Osteocyte (in vitro differentiated cells): ENCODE measurements around the gene XPNPEP1. TPM values are rescaled to one million over a fixed set of nuclear protein-coding genes. Genes with fewer than 3 reads are reported as not detected.
A peak's percentile ranks its signal among the peaks of the same experiment; 100 is the strongest.

Experiments
- DNase-seq: peaks from one replicate; pipeline ENCODE4 v3.0.0; 2021; ENCODE audit warnings: mixed read lengths; ENCODE audit not compliant: unreplicated experiment; ENCODE audit errors: extremely low spot score
- H3K27ac Mint-ChIP-seq: one replicate; pipeline ENCODE4 v1.8.0; 2021; ENCODE audit warnings: mild to moderate bottlenecking, mixed read lengths; ENCODE audit not compliant: unreplicated experiment
- H3K27me3 Mint-ChIP-seq: one replicate; pipeline ENCODE4 v1.8.0; 2021; ENCODE audit warnings: mixed read lengths; ENCODE audit not compliant: unreplicated experiment
- H3K36me3 Mint-ChIP-seq: one replicate; pipeline ENCODE4 v1.8.0; 2021; ENCODE audit warnings: mixed read lengths; ENCODE audit not compliant: unreplicated experiment
- H3K4me1 Mint-ChIP-seq: one replicate; pipeline ENCODE4 v1.8.0; 2021; ENCODE audit warnings: mixed read lengths; ENCODE audit not compliant: unreplicated experiment
- H3K4me3 Mint-ChIP-seq: one replicate; pipeline ENCODE4 v1.8.0; 2021; ENCODE audit warnings: mild to moderate bottlenecking, moderate library complexity, mixed read lengths; ENCODE audit not compliant: unreplicated experiment
- H3K9me3 Mint-ChIP-seq: one replicate; pipeline ENCODE4 v1.8.0; 2021; ENCODE audit warnings: mixed read lengths; ENCODE audit not compliant: unreplicated experiment
- total RNA-seq: library from RNA; stranded (reverse); gene quantifications from 2 replicates; pipeline ENCODE4 v1.2.1, GENCODE V29; 2021
- TF ChIP-seq, protein P1 (sequence below): fragments of 200-600 bp; sonication (generic); IDR thresholded peaks from 2 replicates; pipeline ENCODE4 v1.5.0; 2021; ENCODE audit warnings: antibody characterized with exemption, mild to moderate bottlenecking, moderate library complexity

The XPNPEP1 gene
- total RNA-seq, 1 donor from 2014 or later = 74.5 TPM

GRCh38 chr10:109957092-109957797, 33.9 kb upstream of the XPNPEP1 start:
- H3K27ac Mint-ChIP-seq = no peak overlapping the region
- no peaks in the 10 kb centered on the region for H3K27me3 Mint-ChIP-seq
- DNase-seq = no peak
- peaks cover 40% of the 10 kb centered on the region for H3K4me1 Mint-ChIP-seq
- no peaks in the 10 kb centered on the region for H3K36me3 Mint-ChIP-seq
- no peak overlapping the region for H3K4me3 Mint-ChIP-seq
- peaks cover 3% of the 10 kb centered on the region for H3K9me3 Mint-ChIP-seq
- TF ChIP-seq, protein P1, sequence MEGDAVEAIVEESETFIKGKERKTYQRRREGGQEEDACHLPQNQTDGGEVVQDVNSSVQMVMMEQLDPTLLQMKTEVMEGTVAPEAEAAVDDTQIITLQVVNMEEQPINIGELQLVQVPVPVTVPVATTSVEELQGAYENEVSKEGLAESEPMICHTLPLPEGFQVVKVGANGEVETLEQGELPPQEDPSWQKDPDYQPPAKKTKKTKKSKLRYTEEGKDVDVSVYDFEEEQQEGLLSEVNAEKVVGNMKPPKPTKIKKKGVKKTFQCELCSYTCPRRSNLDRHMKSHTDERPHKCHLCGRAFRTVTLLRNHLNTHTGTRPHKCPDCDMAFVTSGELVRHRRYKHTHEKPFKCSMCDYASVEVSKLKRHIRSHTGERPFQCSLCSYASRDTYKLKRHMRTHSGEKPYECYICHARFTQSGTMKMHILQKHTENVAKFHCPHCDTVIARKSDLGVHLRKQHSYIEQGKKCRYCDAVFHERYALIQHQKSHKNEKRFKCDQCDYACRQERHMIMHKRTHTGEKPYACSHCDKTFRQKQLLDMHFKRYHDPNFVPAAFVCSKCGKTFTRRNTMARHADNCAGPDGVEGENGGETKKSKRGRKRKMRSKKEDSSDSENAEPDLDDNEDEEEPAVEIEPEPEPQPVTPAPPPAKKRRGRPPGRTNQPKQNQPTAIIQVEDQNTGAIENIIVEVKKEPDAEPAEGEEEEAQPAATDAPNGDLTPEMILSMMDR = no peak

GRCh38 chr10:109956454-109957091, 33.3 kb upstream of the XPNPEP1 start:
- no peaks in the 10 kb centered on the region for H3K36me3 Mint-ChIP-seq
- peaks cover 3% of the 10 kb centered on the region for H3K9me3 Mint-ChIP-seq
- H3K4me1 Mint-ChIP-seq = peaks cover 33% of the 10 kb centered on the region
- no peaks in the 10 kb centered on the region for H3K27me3 Mint-ChIP-seq
- no peak for DNase-seq
- H3K27ac Mint-ChIP-seq = no peak overlapping the region
- TF ChIP-seq, protein P1 = peak; percentile 55
- H3K4me3 Mint-ChIP-seq = no peak overlapping the region

- Mint-ChIP-seq H3K27me3 (no peaks in the 10 kb centered on the region), H3K9me3 (peaks cover 3% of the 10 kb centered on the region), H3K27ac (no peak overlapping the region), H3K4me3 (no peak overlapping the region), H3K36me3 (no peaks in the 10 kb centered on the region), H3K4me1 (peaks cover 8% of the 10 kb centered on the region)
- no peak for DNase-seq
- TF ChIP-seq, protein P1 = no peak
These were observed 30.5 kb upstream of the XPNPEP1 start for GRCh38 chr10:109953766-109954165.

GRCh38 chr10:109952526-109952925, 29.2 kb upstream of the XPNPEP1 start:
- peaks cover 3% of the 10 kb centered on the region for H3K9me3 Mint-ChIP-seq
- H3K4me3 Mint-ChIP-seq = no peak overlapping the region
- no peaks in the 10 kb centered on the region for H3K27me3 Mint-ChIP-seq
- DNase-seq = no peak
- no peak overlapping the region for H3K27ac Mint-ChIP-seq
- TF ChIP-seq, protein P1 = no peak
- H3K36me3 Mint-ChIP-seq = no peaks in the 10 kb centered on the region
- H3K4me1 Mint-ChIP-seq = no peaks in the 10 kb centered on the region

DNA sequence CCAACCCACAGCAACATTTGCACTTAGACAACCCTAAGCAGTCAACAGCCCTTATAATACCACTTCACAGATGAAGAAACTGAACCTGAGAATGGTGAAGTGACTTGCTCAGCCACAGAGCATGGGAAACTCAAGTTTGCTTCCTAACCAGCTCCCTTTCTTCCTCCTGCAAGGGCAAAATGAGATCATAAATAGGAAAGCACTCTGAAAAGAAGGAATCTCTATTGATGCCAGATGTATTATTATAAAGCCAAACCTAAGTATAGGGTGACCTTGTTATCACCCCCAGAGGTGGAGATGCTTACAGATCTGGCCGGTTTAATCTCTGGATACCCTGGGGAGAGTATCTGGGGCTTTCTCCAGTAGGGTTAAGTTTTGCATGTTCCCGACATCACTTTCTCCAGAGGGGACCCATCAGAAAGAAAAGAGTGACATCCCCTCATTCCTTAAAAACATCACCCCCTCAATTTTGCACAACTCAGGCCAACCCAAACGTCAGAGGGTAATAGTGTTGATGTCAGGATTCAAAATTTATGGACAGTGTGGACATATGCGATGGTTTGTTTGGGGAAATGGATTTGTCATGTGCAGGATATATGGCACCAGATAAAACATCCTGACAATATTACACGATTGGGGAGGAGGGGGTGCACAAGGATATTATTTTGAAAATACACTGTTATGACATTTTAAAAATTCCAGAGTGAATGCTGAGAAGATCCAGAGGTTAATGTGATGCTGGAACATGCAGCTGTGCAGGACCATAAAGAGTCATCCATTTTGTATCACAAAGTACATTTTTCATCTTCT, 24.0 kb upstream of the XPNPEP1 start:
- no peaks in the 10 kb centered on the region for H3K36me3 Mint-ChIP-seq
- no peak overlapping the region for H3K4me3 Mint-ChIP-seq
- DNase-seq = no peak
- TF ChIP-seq, protein P1 = no peak
- H3K9me3 Mint-ChIP-seq = no peaks in the 10 kb centered on the region
- no peaks in the 10 kb centered on the region for H3K27me3 Mint-ChIP-seq
- H3K27ac Mint-ChIP-seq = no peak overlapping the region
- H3K4me1 Mint-ChIP-seq = no peaks in the 10 kb centered on the region
